Activated gamma-delta T cell (primary cell): ENCODE results near the gene LSM7.

Experiments used
- DNase-seq: peaks from one replicate; lab custom pipeline; 2025; lab: John Stamatoyannopoulos, UW

The LSM7 gene

GRCh38 chr19:2338055-2338615 lies 9.7 kb upstream of the LSM7 start:
- DNase-seq: no peak

DNA sequence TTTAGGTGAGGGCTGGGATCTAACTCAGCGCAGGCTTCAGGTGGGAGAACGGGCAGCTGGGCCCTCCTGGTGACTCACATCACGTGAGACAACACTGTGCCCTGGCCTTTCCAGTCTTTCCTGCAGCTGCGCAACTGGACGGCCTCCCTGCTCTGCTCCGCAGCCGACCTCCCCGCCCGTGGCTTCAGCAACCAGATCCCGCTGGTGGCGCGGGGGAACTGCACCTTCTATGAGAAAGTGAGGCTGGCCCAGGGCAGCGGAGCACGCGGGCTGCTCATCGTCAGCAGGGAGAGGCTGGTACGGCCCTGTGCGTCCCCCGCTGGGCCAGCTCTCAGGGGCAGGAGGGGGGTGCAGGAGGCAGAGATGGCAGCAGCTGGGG lies 8.9 kb upstream of the LSM7 start:
- no peak for DNase-seq

GRCh38 chr19:2336528-2337328 lies 8.3 kb upstream of the LSM7 start:
- no peak for DNase-seq

DNA sequence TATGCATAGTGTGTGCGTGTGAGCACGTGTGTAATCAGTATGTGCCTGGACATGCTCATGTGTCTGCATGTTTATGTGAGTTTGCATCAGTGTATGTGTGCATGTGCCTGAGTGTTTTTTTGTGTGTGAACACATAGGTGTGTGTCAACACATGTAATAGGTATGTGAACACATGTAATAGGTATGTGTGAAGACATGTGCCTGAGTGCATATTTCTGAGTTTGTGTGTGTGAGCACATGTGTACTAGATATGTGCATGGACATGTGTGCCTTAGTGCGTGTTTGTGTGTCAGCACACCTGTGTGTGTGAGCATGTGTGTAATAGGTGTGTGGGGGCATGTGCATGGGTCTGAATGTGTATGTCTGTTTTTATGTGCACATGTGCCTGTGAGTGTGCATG lies 7.5 kb upstream of the LSM7 start:
- no peak for DNase-seq

- no peak for DNase-seq
Measured at GRCh38 chr19:2334986-2335846, 6.8 kb upstream of the LSM7 start.

GRCh38 chr19:2334426-2334825 lies 6.0 kb upstream of the LSM7 start:
- DNase-seq: no peak

- DNase-seq: no peak
Measured at GRCh38 chr19:2333807-2334211, 5.4 kb upstream of the LSM7 start.

GRCh38 chr19:2333027-2333806 lies 4.8 kb upstream of the LSM7 start:
- DNase-seq: no peak

- DNase-seq: no peak
Measured at GRCh38 chr19:2332341-2333026, 4.1 kb upstream of the LSM7 start.

GRCh38 chr19:2331601-2332246 lies 3.3 kb upstream of the LSM7 start:
- no peak for DNase-seq

GRCh38 chr19:2330632-2331284 lies 2.4 kb upstream of the LSM7 start:
- no peak for DNase-seq

GRCh38 chr19:2330255-2330631 lies 1.9 kb upstream of the LSM7 start:
- no peak for DNase-seq

GRCh38 chr19:2329501-2329916 lies 1.1 kb upstream of the LSM7 start:
- DNase-seq: no peak

- DNase-seq: no peak
Measured at GRCh38 chr19:2329149-2329478, 728 bp upstream of the LSM7 start.

DNA sequence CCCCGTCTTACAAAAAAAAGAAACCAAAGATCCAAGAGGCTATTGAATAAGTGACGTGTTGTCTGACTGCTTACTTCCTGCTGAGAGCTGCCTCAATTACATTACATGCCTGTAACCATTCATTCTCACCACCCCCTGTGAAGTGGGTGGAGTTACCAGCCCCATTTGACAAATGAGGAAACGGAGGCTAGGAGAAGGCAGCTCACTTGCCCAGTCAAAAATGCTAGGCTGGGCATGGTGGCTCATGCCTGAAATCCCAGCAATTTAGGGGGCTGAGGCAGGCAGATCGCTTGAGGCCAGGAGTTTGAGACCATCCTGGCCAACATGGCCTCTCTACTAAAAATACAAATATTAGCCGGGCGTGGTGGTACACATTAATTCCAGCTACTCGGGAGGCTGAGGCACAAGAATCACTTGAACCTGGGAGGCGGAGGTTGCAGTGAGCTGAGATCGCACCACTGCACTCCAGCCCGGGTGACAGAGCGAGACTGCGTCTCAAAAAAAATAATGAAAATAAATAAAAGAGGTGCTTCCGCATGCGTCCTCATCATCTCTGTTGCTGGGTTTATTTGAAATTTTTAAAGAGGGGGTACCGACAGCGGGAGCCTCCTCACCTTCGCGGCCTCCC lies 499 bp downstream of the LSM7 start:
- no peak for DNase-seq

GRCh38 chr19:2326699-2327360 lies 1.6 kb downstream of the LSM7 start:
- no peak for DNase-seq

DNA sequence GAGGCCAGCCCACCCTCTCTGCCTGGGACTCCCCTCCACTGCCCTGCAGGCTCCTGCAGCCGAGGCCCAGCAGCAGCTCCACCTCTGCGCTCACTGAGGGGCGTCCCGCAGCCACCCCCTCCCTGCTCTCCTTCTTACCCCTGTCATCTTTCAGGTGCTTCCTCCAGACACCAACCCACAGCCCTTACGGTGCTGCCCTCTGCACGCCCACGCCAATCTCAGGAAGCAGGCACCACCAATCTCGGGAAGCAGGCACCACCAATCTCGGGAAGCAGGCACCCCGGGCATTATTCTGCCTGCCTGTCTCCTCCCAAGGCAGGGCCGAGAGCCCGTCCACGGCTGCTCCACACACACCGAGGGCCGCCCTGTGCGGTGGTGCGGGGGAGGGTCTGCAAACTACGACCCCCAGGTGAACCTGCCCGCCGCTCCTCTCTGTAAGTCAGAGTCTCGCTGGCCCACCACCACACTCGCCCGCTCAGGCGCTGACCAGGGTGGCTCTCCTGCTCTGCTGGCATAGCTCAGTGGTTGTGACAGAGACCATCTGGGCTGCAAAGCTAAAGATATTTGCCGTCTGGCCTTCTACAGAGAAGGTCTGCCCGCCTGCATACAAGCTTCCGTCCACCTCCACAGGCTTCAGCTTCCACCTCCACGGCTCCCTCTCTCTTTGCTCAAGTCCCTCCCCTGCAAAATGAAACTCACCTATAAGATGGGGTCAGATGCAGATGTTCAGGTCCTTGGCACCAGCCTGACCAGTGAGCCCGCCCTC lies 2.9 kb downstream of the LSM7 start:
- no peak for DNase-seq

DNA sequence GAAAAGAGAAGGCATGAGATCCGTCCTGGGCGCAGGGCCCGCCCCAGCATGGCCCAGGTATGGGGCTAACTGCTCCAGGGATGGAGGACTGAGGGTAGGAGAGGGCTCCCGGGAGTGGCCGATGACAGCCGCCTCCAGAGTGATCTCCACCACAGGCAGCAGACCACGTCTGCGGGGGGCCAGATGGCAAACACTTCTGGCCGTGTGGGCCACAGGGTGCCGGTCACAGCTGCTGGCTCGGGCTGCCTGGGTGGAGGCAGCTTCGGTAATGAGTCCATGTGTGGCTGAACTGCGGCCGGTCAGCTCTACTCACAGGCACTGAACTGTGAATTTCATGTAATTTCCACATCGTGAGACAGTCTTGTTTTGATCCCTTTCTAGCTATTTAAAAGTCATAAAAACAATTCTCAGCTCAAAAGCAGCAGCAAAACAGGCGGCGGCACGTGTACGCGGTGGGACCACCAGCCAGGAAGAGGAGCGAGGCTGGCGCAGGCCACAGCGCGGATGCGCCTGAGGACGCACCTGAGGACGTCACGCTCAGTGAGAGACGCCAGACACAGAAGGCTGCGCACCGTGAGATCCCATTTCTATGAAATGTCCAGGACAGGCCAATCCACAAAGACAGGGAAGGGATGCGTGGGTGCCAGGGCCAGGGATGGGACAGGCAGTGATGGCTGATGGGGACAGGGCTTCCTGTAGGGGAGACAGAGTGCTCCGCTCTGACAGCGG lies 4.0 kb downstream of the LSM7 start:
- DNase-seq: no peak
